ENCODE measurements around the gene P4HA2.

Gene P4HA2

DNA sequence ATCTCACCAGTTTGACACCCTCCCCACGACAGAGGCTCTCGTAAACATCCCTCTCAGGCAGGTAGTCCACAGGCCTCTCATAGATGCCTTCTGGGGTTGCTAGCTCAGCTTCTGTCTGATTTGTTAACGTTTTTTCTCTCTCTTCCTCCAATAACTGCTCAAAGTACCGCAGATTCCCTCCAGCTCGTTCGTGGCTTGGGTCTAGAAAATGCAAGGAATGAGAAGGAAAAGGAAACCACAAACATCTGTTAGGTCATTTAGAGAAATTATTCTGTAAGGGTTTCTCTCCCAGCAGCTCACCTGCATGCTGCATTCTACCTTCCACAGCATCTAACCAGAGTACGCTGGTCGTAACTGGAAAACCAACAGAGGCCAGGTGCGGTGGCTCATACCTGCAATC is 18.5 kb downstream of the P4HA2 start:
- H3K27ac ChIP-seq: no peak overlapping the region
- TF ChIP-seq CTCF (conservative IDR thresholded peaks at IDR 0.05): no peak

DNA sequence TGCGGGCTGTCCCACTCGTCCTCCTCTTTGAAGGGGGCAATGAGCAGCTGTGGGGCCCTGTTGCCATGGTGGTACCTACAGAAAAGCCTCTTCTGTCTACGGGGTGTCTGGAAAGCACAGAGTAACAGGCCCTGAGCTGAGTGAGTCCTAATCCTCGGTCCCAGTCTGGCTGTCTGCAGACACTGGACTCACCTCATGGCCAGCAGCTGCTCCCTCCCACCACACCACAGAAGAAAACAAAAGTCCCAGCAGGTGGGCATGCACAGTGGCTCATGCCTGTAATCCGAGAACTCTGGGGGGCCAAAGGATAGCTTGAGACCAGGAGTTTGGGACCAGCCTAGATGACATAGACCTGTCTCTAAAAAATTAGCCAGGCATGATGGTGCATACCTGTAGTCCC is 19.9 kb downstream of the P4HA2 start:
- H3K27ac ChIP-seq: no peak overlapping the region
- TF ChIP-seq CTCF (conservative IDR thresholded peaks at IDR 0.05): no peak

DNA sequence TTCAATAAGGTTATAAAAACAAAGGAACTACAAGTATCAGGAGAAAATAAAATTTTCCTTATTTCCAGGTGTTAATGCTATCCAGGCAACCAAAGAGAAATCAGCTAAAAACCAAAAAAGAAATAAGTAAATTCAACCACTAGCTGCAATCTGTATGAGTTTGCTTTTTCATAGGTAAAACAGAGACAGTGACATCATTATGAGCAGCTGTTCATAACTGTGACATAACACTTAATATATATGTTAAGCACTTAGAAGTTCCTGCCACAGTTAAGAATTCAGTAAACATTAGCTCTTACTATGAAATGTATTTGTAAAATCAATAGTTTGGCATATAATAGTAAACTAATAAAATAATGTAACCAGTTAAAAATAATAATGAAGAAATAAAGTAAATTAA is 20.9 kb downstream of the P4HA2 start:
- H3K27ac ChIP-seq: no peak overlapping the region
- no peak for TF ChIP-seq CTCF (conservative IDR thresholded peaks at IDR 0.05)

DNA sequence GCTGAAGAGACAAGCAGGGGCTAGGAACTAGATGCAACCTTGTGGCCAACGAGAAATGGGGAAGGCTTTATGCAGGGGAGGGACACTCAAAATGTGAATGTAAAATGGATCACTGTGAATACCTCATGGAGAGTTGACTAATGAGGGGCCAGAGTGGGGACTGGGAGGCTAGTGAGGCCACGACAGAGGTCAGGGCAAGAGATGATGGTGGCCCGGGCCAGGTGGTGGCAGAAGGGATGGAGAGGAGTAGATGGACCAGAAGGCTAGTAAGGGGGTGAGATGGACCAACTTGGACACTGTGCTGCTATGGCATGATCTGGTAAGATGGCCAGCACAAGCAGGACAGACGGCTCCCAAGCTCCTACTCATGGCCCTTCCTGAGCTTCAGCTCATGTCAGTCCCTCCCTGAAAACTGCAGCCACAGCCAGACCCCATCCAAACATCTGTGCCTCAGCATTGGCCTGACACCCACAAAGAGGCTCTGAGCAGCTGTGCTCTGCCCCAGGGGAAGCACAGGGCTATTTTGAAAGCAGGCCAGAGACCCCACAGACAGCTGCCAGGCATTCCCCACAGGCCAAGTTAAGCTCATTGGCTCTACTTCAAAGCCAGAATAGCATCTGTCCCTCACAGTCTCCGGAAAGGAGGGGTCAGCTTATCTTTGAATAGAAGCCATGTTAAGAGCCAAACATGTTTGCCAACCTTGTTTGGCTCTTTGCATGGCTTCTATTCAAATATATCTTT is 22.1 kb downstream of the P4HA2 start:
- TF ChIP-seq CTCF (conservative IDR thresholded peaks at IDR 0.05): no peak
- H3K27ac ChIP-seq: no peak overlapping the region

DNA sequence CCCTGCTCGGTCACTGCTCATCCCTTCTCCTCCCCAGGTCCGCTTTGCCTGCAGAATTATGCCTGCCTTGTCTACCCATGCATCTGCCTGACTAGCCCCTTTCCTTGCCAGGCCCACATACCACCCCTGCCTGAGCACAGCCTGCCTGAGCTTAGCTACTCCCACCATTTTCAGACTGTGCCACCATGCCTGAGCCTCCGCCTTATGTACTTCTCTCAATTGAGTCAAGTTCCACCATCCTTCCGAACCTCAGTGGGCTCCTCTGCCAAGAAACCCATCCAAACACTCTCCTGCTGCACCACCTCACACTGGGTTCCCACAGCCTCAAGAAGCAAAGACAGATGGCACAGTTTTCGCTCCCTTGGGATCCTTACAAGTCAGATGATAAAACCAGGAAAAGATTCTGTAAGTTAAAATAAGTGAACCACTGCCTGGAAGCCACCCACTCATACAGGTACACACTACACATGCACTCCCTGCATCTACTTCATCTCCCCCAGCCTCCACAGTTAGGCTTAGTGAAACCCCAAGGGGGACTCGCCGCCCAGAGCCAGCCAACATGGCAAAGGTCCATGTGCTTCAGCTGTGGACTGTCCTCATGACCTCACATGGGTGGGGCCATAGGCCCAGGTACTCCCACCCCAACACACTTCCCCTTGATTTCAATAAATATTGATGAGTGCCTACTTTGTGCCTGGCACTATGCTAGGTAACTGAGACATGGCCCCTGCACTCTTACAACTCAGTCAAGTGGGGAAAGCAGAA is 23.1 kb downstream of the P4HA2 start:
- no peak overlapping the region for H3K27ac ChIP-seq
- TF ChIP-seq CTCF (conservative IDR thresholded peaks at IDR 0.05): no peak

- no peak overlapping the region for H3K27ac ChIP-seq
Measured at GRCh38 chr5:132203916-132204315, 23.7 kb downstream of the P4HA2 start.

More at GRCh38 chr5:132203916-132204315, 23.7 kb downstream of the P4HA2 start:
- no peak for TF ChIP-seq CTCF (conservative IDR thresholded peaks at IDR 0.05)

Measured in VCaP (cell line).